Stimulated activated CD4-positive, alpha-beta T cell treated with anti-CD3 and anti-CD28 coated beads, Interleukin-2, amount 100 ng/mL, for 4 hours (primary cell): Measurements from ENCODE around the gene DGKE.

Experiments
- DNase-seq: peaks from one replicate; pipeline ENCODE4 v3.0.0-alpha.2; 2020; ENCODE audit warnings: low read depth

Gene DGKE

DNA sequence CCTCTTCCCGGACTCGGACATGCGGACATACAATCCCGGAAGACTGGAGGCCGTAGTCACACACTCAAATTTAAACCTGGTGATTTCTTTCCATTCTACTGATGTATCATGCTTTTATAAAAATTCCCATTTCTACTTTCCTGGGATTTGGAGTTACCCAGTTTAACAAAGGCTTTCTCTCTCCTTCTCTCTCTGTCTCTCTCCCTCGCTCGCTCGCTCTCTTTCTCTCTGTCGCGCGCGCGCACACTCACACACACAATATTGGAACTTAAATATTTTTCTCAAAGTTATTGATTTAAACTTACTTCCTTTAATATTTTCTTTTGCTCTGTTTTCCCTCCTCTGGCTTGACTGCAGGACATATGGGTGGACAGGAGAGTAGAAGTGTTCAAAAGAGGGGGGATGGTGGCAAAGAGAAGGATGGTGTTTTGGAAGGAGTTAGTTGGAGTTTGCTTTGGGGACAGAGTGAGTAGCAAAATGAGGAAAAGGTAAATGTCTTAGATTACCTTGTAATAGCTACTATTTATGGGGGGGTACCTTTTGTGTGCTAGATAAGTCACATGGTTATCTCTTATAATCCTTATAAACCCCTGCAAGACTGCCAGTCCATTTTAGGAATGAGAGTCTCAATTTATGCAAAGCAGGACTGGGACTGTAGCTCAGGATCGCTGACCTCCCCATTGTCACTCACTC lies 80.8 kb downstream of the DGKE start:
- DNase-seq: no peak

DNA sequence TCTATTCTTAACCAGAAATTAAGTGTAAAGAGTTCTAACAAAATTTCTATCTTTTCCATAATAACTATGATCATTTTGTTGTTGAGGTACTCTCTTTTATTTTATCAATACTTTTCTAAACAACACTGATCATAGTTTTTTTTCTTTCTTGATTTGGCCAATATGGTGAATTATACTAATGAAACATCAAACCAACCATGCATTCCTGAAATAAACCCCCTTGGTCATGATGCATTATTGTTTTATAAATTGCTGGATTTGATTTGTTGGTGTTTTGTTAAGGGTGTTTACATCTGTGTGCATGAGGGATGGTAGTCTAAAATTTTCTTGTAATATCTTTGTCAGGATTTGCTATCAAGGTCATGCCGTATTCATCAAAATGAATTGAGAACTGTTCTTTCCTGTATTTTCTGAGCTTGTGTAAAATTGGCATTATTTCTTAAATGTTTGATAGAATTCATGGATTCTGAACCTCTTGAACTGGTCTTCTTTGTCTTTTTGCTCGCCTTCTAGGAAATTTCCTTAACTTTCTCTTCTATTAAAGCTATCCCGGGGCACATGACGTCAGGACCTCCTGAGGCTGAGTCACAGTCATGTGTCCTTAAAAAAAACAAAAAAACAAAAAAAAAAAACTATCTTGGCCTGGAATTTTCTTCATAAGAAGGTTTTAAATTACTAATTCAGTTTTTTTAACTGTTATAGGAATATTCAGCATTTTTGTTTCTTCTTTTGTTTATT lies 83.8 kb downstream of the DGKE start:
- DNase-seq: no peak

DNA sequence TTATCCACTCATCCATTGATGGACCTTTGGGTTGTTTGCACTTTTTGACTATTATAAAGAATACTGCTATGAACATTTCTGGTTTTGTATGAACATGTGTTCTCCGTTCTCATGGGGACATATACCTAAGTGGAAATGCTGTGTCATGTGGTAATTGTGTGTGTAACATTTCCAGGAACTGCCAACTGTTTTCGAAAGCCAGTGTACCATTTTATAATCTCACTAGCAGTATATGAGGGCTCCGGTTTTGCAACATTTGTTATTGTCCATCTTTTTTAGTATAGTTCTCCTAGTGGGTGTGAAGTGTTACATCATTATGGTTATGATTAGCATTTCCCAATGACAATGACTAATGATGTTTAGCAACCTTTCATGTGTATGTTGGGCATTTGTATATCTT lies 85.0 kb downstream of the DGKE start:
- no peak for DNase-seq
